GM18505 (cell line): ENCODE data around the gene MYO5C.

Experiments
- ATAC-seq: cut with Tn5 transposase; IDR thresholded peaks from one replicate; pipeline ENCODE4 v1.9.1; 2021; ENCODE audit not compliant: unreplicated experiment
- POLR2A ChIP-seq: IDR thresholded peaks from 4 replicates; pipeline ENCODE4 v1.6.1; 2011; ENCODE audit warnings: borderline replicate concordance; ENCODE audit not compliant: insufficient read depth, insufficient read length; ENCODE audit errors: extremely low read depth

The MYO5C gene

GRCh38 chr15:52326756-52327155 is 31.2 kb upstream of the MYO5C start:
- TF ChIP-seq POLR2A = no peak
- ATAC-seq = no peak

- ATAC-seq = no peak
- TF ChIP-seq POLR2A = no peak
Observed at GRCh38 chr15:52324109-52324508, 28.5 kb upstream of the MYO5C start.

GRCh38 chr15:52318729-52319500 is 23.3 kb upstream of the MYO5C start:
- ATAC-seq = no peak
- TF ChIP-seq POLR2A = no peak

- no peak for ATAC-seq
- TF ChIP-seq POLR2A = no peak
Observed at GRCh38 chr15:52317688-52318087, 22.1 kb upstream of the MYO5C start.

- no peak for TF ChIP-seq POLR2A
- no peak for ATAC-seq
Observed at GRCh38 chr15:52317022-52317421, 21.4 kb upstream of the MYO5C start.

- peak; percentile 77 for ATAC-seq
- no peak for TF ChIP-seq POLR2A
Observed at GRCh38 chr15:52309154-52309548, 13.5 kb upstream of the MYO5C start.

GRCh38 chr15:52308446-52309153 is 13.0 kb upstream of the MYO5C start:
- no peak for TF ChIP-seq POLR2A
- ATAC-seq = peak; percentile 77

- ATAC-seq = no peak
Observed at GRCh38 chr15:52307847-52308246, 12.2 kb upstream of the MYO5C start.

GRCh38 chr15:52306270-52306669 is 10.7 kb upstream of the MYO5C start:
- no peak for TF ChIP-seq POLR2A
- no peak for ATAC-seq

More at GRCh38 chr15:52307847-52308246, 12.2 kb upstream of the MYO5C start:
- no peak for TF ChIP-seq POLR2A

GRCh38 chr15:52303093-52303772 is 7.6 kb upstream of the MYO5C start:
- no peak for ATAC-seq
- TF ChIP-seq POLR2A = no peak

- no peak for ATAC-seq
- TF ChIP-seq POLR2A = no peak
Observed at GRCh38 chr15:52301265-52301847, 5.8 kb upstream of the MYO5C start.

GRCh38 chr15:52294881-52295420 is 653 bp downstream of the MYO5C start:
- no peak for TF ChIP-seq POLR2A
- ATAC-seq = no peak

GRCh38 chr15:52292780-52293392 is 2.7 kb downstream of the MYO5C start:
- TF ChIP-seq POLR2A = no peak
- ATAC-seq = no peak
